OCI-LY1 (cell line): ENCODE data around the gene TMED8.

Experiments
- H2AFZ ChIP-seq: fragments of 200-600 bp; sonication (generic), shearing (Covaris generic); 2 replicates; pipeline ENCODE4 v1.6.0; 2014; ENCODE audit warnings: antibody characterized with exemption, mild to moderate bottlenecking, low read length
- H3F3A ChIP-seq: fragments of 200-600 bp; sonication (generic), shearing (Covaris generic); 2 replicates; pipeline ENCODE4 v1.6.0; 2014; ENCODE audit warnings: mild to moderate bottlenecking, antibody characterized with exemption, low read length, moderate library complexity; ENCODE audit not compliant: insufficient read depth
- H3K27ac ChIP-seq: fragments of 200-600 bp; sonication (generic); 2 replicates; pipeline ENCODE4 v1.5.1; 2014; ENCODE audit warnings: low read length, mixed run types, mild to moderate bottlenecking, low read depth; ENCODE audit not compliant: poor library complexity, severe bottlenecking
- H3K27me3 ChIP-seq: fragments of 200-600 bp; sonication (generic); 2 replicates; pipeline ENCODE4 v1.6.0; 2014; ENCODE audit warnings: antibody characterized with exemption, mild to moderate bottlenecking, low read length, moderate library complexity; ENCODE audit not compliant: insufficient read depth
- H3K36me3 ChIP-seq: fragments of 200-600 bp; sonication (generic); 2 replicates; pipeline ENCODE4 v1.6.1; 2014; ENCODE audit warnings: mild to moderate bottlenecking, antibody characterized with exemption, low read length, moderate library complexity, mixed read lengths; ENCODE audit not compliant: insufficient read depth
- H3K4me1 ChIP-seq: fragments of 200-600 bp; sonication (generic); 2 replicates; pipeline ENCODE4 v1.5.1; 2014; ENCODE audit warnings: mild to moderate bottlenecking, low read length, moderate library complexity; ENCODE audit not compliant: insufficient read depth, severe bottlenecking
- H3K4me2 ChIP-seq: fragments of 200-600 bp; sonication (generic), shearing (Covaris generic); 2 replicates; pipeline ENCODE4 v1.6.1; 2014; ENCODE audit warnings: low read length
- H3K4me3 ChIP-seq: fragments of 200-600 bp; sonication (generic); 2 replicates; pipeline ENCODE4 v1.5.1; 2014; ENCODE audit warnings: low read length, low read depth, mild to moderate bottlenecking, mixed read lengths; ENCODE audit not compliant: poor library complexity, severe bottlenecking
- H3K79me2 ChIP-seq: fragments of 200-600 bp; shearing (Covaris generic); 2 replicates; pipeline ENCODE4 v1.6.1; 2016; ENCODE audit warnings: mixed run types, low read length, mixed read lengths; ENCODE audit not compliant: insufficient read depth
- H3K9ac ChIP-seq: fragments of 200-600 bp; sonication (generic), shearing (Covaris generic); 2 replicates; pipeline ENCODE4 v1.6.1; 2014; ENCODE audit warnings: mild to moderate bottlenecking, low read length, mixed read lengths
- H3K9me2 ChIP-seq: fragments of 200-600 bp; sonication (generic), shearing (Covaris generic); 2 replicates; pipeline ENCODE4 v1.6.1; 2014; ENCODE audit warnings: low read depth, mild to moderate bottlenecking, low read length, mixed read lengths
- H3K9me3 ChIP-seq: fragments of 200-600 bp; shearing (Covaris generic); 2 replicates; pipeline ENCODE4 v1.6.1; 2014; ENCODE audit warnings: low read length, mixed read lengths
- H4K20me1 ChIP-seq: fragments of 200-600 bp; sonication (generic), shearing (Covaris generic); 2 replicates; pipeline ENCODE4 v1.6.0; 2016; ENCODE audit warnings: mild to moderate bottlenecking, low read length; ENCODE audit not compliant: insufficient read depth
- CTCF ChIP-seq: fragments of 200-600 bp; sonication (generic), shearing (Covaris generic); IDR thresholded peaks from 2 replicates; pipeline ENCODE4 v1.5.1; 2017; ENCODE audit warnings: mild to moderate bottlenecking, antibody characterized with exemption, low read length, moderate library complexity, mixed read lengths
- EZH2 ChIP-seq: fragments of 200-600 bp; sonication (generic), shearing (Covaris generic); IDR thresholded peaks from 2 replicates; pipeline ENCODE4 v1.8.0; 2017; ENCODE audit warnings: borderline replicate concordance, mixed run types, mild to moderate bottlenecking, antibody characterized with exemption, low read length, moderate library complexity, mixed read lengths

TMED8 gene

GRCh38 chr14:77390188-77390587 lies 13.3 kb upstream of the TMED8 start:
- Histone ChIP-seq H3K27ac (no peak overlapping the region), H4K20me1 (no peaks in the 10 kb centered on the region), H3K9me2 (no peaks in the 10 kb centered on the region), H3K4me3 (no peak overlapping the region), H2AFZ (no peak overlapping the region), H3K36me3 (no peaks in the 10 kb centered on the region), H3K9me3 (no peaks in the 10 kb centered on the region), H3K4me1 (no peaks in the 10 kb centered on the region), H3K9ac (no peak overlapping the region), H3K79me2 (no peaks in the 10 kb centered on the region; the same call in 1 of the 2 replicates), H3K4me2 (no peak overlapping the region), H3F3A (no peaks in the 10 kb centered on the region), H3K27me3 (no peaks in the 10 kb centered on the region)
- no peak for TF ChIP-seq EZH2
- no peak for TF ChIP-seq CTCF

GRCh38 chr14:77378701-77379100 lies 1.8 kb upstream of the TMED8 start:
- Histone ChIP-seq H3F3A (no peaks in the 10 kb centered on the region), H4K20me1 (no peaks in the 10 kb centered on the region), H3K4me1 (peaks cover 24% of the 10 kb centered on the region), H3K9me2 (no peaks in the 10 kb centered on the region), H3K79me2 (peaks cover 28% of the 10 kb centered on the region), H3K9me3 (no peaks in the 10 kb centered on the region), H3K4me3 (no peak overlapping the region), H3K27ac (no peak overlapping the region), H3K9ac (no peak overlapping the region), H2AFZ (no peak overlapping the region), H3K4me2 (no peak overlapping the region), H3K36me3 (peaks cover 8% of the 10 kb centered on the region; the same call in 1 of the 2 replicates), H3K27me3 (no peaks in the 10 kb centered on the region)
- TF ChIP-seq EZH2 (no peak), CTCF (no peak)

- peak overlapping the region; percentile 57; the same call in 1 of the 2 replicates for H2AFZ ChIP-seq
- H3K79me2 ChIP-seq: peaks cover 36% of the 10 kb centered on the region
- peak overlapping the region; percentile 88 for H3K9ac ChIP-seq
- H3K9me3 ChIP-seq: no peaks in the 10 kb centered on the region
- no peaks in the 10 kb centered on the region for H3F3A ChIP-seq
- no peaks in the 10 kb centered on the region for H3K27me3 ChIP-seq
- H3K9me2 ChIP-seq: no peaks in the 10 kb centered on the region
- peak overlapping the region; percentile 73 for H3K4me2 ChIP-seq
- peak overlapping the region; percentile 82 for H3K4me3 ChIP-seq
- H3K27ac ChIP-seq: no peak overlapping the region
- TF ChIP-seq CTCF: no peak
- no peak for TF ChIP-seq EZH2
- H3K36me3 ChIP-seq: peaks cover 8% of the 10 kb centered on the region; the same call in 1 of the 2 replicates
- H4K20me1 ChIP-seq: no peaks in the 10 kb centered on the region
- peaks cover 35% of the 10 kb centered on the region for H3K4me1 ChIP-seq
These were observed 579 bp upstream of the TMED8 start for GRCh38 chr14:77377502-77377844.
